Mesothelial cell of epicardium (in vitro differentiated cells): ENCODE measurements around the gene TXN2. TPM values are rescaled to one million over a fixed set of nuclear protein-coding genes. Genes with fewer than 3 reads are reported as not detected.
A peak's percentile ranks its signal among the peaks of the same experiment; 100 is the strongest.
"Not testable (repeated sequence)": the region's sequence is repeated elsewhere in the genome, so short reads cannot be mapped to it uniquely, and the experiment has no call there.

Source experiments
- DNase-seq, 2 experiments: peaks; one replicate each; pipeline ENCODE4 v3.0.0; 2021; ENCODE audit warnings: low spot score in 2 of 2; ENCODE audit not compliant: unreplicated experiment in 2 of 2
- H3K27ac Mint-ChIP-seq: 2 replicates; pipeline ENCODE4 v1.8.0; 2021; ENCODE audit warnings: mixed read lengths
- H3K27me3 Mint-ChIP-seq: 2 replicates; pipeline ENCODE4 v1.8.0; 2021; ENCODE audit warnings: low read depth, mixed read lengths
- H3K36me3 Mint-ChIP-seq: 2 replicates; pipeline ENCODE4 v1.8.0; 2021; ENCODE audit warnings: mixed read lengths
- H3K4me1 Mint-ChIP-seq: 2 replicates; pipeline ENCODE4 v1.8.0; 2021; ENCODE audit warnings: mixed read lengths
- H3K4me3 Mint-ChIP-seq: 2 replicates; pipeline ENCODE4 v1.8.0; 2021; ENCODE audit warnings: mild to moderate bottlenecking, moderate library complexity, mixed read lengths
- H3K9me3 Mint-ChIP-seq: 2 replicates; pipeline ENCODE4 v1.8.0; 2021; ENCODE audit warnings: mixed read lengths
- CTCF ChIP-seq: fragments of 200-600 bp; sonication (generic); IDR thresholded peaks from one replicate; pipeline ENCODE4 v1.5.0; 2021; ENCODE audit warnings: antibody characterized with exemption; ENCODE audit not compliant: unreplicated experiment
- total RNA-seq: library from RNA; stranded (reverse); gene quantifications from 3 replicates; pipeline ENCODE4 v1.2.1, GENCODE V29; 2021

The TXN2 gene
- total RNA-seq, 1 donor from 2014 or later: 59.1 TPM

GRCh38 chr22:36456464-36456845 lies 25.0 kb downstream of the TXN2 start:
- H3K36me3 Mint-ChIP-seq: no peaks in the 10 kb centered on the region
- H3K4me3 Mint-ChIP-seq: no peak overlapping the region
- no peaks in the 10 kb centered on the region for H3K27me3 Mint-ChIP-seq
- DNase-seq: no peak
- no peak for TF ChIP-seq CTCF
- no peaks in the 10 kb centered on the region for H3K9me3 Mint-ChIP-seq
- peaks cover 28% of the 10 kb centered on the region for H3K4me1 Mint-ChIP-seq
- peak overlapping the region; percentile 94 for H3K27ac Mint-ChIP-seq

GRCh38 chr22:36455571-36456463 lies 25.6 kb downstream of the TXN2 start:
- Mint-ChIP-seq H3K9me3 (no peaks in the 10 kb centered on the region), H3K36me3 (no peaks in the 10 kb centered on the region), H3K27ac (peak overlapping the region; percentile 94), H3K4me1 (peaks cover 23% of the 10 kb centered on the region), H3K27me3 (no peaks in the 10 kb centered on the region), H3K4me3 (peak overlapping the region; percentile 49)
- no peak for TF ChIP-seq CTCF
- DNase-seq: no peak

- DNase-seq: peak; percentile 88 to 95
- Mint-ChIP-seq H3K4me3 (peak overlapping the region; percentile 53), H3K27me3 (no peaks in the 10 kb centered on the region), H3K4me1 (peaks cover 23% of the 10 kb centered on the region), H3K27ac (peak overlapping the region; percentile 94), H3K9me3 (no peaks in the 10 kb centered on the region), H3K36me3 (no peaks in the 10 kb centered on the region)
- TF ChIP-seq CTCF: no peak
Observed at GRCh38 chr22:36454916-36455570, 26.4 kb downstream of the TXN2 start.

GRCh38 chr22:36453855-36454378 lies 27.5 kb downstream of the TXN2 start:
- H3K36me3 Mint-ChIP-seq: no peaks in the 10 kb centered on the region
- peak overlapping the region; percentile 45 for H3K4me3 Mint-ChIP-seq
- no peaks in the 10 kb centered on the region for H3K9me3 Mint-ChIP-seq
- no peak for DNase-seq
- H3K27ac Mint-ChIP-seq: peak overlapping the region; percentile 69
- H3K27me3 Mint-ChIP-seq: no peaks in the 10 kb centered on the region
- peaks cover 19% of the 10 kb centered on the region for H3K4me1 Mint-ChIP-seq
- TF ChIP-seq CTCF: no peak

- Mint-ChIP-seq H3K4me1 (peaks cover 19% of the 10 kb centered on the region), H3K4me3 (peak overlapping the region; percentile 14), H3K27ac (peak overlapping the region; percentile 72)
- not testable (repeated sequence) for DNase-seq, H3K27me3 Mint-ChIP-seq, H3K36me3 Mint-ChIP-seq, H3K9me3 Mint-ChIP-seq
Observed at GRCh38 chr22:36452978-36453607, 28.3 kb downstream of the TXN2 start.
